Erythroblast (primary cell): ENCODE measurements around the gene UBLCP1.
A peak's percentile ranks its signal among the peaks of the same experiment; 100 is the strongest.

Experiments
- DNase-seq, 2 experiments: peaks; one replicate each; lab custom pipeline; 2025; lab: John Stamatoyannopoulos, UW
- GATA1 ChIP-seq: IDR thresholded peaks from 2 replicates; pipeline ENCODE4 v1.6.1; 2011; ENCODE audit warnings: low read depth, mild to moderate bottlenecking, control low read depth, low read length, moderate library complexity
- POLR2A ChIP-seq: IDR thresholded peaks from 2 replicates; pipeline ENCODE4 v1.6.1; 2011; ENCODE audit warnings: mild to moderate bottlenecking, low read length

Gene UBLCP1

GRCh38 chr5:159316519-159317383, 53.7 kb downstream of the UBLCP1 start:
- DNase-seq: peak; percentile 58 to 69
- TF ChIP-seq POLR2A (no peak), GATA1 (no peak)

- TF ChIP-seq POLR2A (no peak), GATA1 (no peak)
- no peak for DNase-seq
Observed at GRCh38 chr5:159317849-159318248, 54.8 kb downstream of the UBLCP1 start.

- DNase-seq: no peak
- TF ChIP-seq GATA1: no peak
- no peak for TF ChIP-seq POLR2A
Observed at GRCh38 chr5:159318448-159318847, 55.4 kb downstream of the UBLCP1 start.

GRCh38 chr5:159319363-159319762, 56.3 kb downstream of the UBLCP1 start:
- DNase-seq: no peak
- TF ChIP-seq GATA1 (no peak), POLR2A (no peak)

DNA sequence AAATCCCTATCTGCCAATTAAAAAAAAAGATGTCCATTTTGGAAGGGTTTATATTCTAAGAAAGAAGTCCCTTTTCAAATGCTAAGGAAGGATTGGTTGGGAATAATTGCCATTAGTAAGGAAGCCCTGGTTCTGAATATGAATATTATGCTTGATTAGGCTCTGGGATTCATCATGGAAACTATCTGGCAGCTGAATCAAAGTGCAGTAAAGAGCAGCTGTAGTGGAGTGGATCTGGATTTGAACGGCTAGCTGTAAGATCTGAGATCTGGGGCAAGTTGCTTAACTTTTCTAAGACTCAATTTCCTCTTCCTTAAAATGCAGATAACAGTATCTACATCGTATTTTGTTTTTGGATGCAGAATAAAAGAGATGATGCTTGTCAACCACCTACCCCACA, 56.7 kb downstream of the UBLCP1 start:
- TF ChIP-seq POLR2A: no peak
- no peak for TF ChIP-seq GATA1
- DNase-seq: no peak

DNA sequence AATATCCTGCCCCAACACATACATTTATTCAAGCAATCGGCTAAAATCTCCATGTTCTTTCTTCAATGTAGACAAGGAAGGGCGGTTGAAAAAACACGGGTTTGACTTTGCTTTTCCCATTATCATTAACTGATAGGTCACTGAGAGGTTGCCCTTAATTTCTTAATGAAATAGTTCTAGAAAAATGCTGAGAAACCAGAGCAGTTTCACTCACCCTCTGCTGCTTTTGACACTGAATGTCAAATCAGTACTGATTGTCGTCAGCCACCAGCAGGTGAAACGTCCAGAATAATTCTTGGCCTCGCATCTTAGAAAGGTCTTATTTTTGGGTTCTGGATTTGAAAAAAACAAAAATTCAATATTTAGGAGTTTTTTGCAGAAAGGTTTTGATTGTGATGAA, 59.1 kb downstream of the UBLCP1 start:
- DNase-seq: no peak
- no peak for TF ChIP-seq POLR2A
- no peak for TF ChIP-seq GATA1

DNA sequence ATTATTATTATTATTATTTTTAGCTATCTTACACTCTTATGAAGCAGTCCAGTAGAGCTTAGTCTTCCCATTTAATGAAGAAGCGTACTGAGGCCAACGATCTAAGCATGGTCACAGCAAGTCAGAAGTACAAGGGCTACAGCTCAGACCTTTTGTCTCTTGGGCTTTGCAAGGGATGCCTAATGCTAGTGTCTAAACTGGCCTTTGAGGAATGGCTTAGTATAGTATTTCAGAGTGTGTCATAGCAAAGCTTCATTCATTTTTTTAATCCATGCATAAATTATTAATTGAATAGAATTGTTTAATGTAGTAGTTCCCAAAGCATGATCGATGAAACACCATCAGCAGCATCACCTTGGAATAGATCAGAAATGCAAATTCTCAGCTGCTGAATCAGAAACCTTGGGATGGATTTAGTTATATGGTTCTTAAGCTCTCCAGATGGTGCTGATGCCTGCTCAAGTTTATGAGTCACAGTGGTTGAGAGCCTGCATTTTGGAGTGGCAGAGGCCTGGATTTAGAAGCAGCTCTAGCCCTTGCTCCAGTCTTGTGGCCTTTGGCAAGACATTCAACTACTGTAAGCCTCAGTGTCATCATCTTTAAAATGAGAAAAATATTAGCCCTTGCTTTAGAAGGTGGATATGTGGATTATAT, 61.1 kb downstream of the UBLCP1 start:
- TF ChIP-seq POLR2A: no peak
- TF ChIP-seq GATA1: no peak
- DNase-seq: no peak

DNA sequence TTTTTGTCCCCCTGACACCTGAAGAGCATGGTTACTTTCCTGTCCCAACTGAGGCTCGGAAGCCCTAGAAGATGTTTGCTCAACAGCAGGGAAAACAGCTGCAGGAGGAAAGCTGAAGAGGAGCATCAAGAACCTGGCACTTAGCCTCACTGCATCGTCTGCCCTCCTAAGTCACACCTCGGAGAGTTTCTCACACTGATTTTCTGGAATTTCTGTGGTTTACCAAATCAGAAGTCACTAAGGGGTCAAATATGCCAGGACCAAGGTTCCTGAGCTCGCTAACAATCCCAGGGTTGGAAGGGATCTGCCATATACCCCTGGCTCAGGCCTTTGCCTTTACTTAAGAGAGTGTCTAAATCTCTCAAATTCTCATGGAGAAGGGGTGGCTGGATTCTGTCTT, 61.9 kb downstream of the UBLCP1 start:
- DNase-seq: no peak
- no peak for TF ChIP-seq GATA1
- TF ChIP-seq POLR2A: no peak

DNA sequence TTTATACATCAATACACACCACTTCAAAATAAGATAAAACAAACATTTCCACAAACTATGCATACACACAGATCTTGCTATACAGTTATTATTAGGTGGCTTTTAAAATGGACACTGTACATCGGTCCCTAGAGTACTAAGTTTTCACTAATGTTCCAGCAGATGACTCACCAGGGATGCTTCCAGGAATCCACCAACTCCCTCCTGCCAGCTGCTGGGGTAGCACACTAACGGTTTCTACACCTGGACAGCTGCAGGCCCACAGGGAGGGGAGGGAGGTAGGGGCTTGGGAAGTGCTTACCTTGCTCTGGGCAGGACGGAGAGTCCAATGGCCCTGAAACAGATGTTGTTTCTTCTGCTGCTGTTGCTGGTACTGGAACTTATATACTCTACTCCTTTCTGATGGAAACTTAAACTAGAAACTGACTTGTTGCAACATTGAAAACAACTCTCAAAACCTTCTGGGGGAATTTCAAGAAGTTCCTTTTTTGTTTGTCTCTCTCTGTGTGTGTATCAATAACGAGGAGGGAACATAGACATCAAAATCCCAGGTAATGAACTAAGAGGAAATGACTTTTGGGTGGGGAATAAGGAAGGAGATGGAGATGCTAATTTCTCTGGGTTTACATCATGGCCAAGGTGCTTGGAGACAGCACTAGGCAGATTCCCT, 67.2 kb downstream of the UBLCP1 start, which contains the start of gene IL12B:
IL12B (minus strand) TSS at position 357 of the 670 bp plus-strand sequence. CDS start 3,705 bp downstream, outside the sequence.
- no peak for DNase-seq
- TF ChIP-seq POLR2A: no peak
- TF ChIP-seq GATA1: no peak

DNA sequence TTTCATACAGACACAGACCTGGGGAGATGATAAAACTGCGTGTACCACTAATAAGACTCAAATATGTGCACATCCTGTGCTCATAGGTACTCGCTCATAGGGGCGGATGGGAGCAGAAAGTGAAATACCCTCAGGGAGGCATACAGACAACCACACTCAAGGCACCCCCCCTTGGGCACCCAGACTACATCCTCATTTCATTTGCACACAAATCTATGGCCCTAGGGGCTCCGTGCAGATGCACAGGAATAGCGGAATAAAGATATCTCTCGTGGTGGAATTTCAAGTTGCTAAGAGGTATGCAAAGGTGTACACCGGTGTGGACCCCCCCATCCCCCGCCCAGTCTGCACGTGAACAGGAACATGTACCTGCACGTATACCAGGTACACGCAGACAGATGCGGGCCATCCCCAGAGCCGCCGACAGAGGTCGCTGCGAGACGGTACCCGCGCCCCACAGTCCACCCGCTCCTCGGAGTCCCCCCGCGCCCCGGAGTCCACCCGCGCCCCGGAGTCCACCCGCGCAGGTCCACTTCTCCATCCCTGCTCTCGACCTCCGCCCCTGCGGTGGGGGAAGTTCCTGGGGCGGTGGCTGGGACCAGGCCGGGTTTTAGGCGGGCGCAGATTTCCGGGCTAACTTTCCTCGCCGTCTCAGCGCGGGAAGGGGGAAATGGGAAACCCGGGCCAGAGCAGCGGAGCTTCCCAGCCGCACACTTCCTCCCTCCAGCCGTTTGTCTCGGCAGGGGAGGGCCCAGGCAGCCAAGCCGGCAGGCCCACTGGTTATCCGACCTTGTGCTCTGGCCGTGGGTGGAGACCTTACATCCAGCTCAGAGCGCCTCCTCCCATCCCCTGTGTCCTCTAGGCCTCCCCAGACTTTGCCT, 68.2 kb downstream of the UBLCP1 start:
- TF ChIP-seq GATA1 (no peak), POLR2A (no peak)
- DNase-seq: peak; percentile 27 to 59

DNA sequence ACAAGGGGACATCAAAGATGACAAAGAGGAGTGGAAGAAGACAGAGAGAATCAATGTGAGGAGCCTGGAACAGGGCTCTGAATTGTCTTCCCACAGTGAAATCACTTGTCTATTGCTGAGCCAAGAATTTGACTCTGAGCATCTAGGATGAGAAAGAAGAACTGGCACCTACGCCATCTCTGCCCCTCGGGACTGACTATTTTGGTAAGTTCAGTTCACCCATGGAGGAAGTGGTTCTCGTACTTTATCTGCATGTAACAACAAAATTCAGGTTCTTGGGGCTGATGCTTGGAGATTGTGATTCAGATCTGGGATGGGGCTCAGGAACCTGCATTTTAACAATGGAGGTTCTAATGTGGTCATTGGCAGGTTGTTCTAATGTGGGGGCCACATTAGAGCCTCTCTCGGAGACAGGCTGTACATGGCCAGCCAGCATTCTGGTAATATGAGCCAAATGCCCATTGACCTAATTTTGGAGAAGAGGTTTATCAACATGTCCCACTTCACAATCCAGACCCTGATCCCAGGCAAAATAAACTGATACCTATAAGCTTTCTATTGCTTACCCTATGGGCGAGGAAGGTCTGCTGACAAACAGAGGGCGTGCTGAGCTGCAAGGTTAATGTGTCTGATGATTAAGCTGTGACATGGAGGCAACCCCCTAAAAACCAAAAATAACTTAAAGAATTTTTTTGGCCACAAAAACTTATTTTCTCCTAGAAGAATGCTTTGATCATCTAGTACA, 69.9 kb downstream of the UBLCP1 start:
- no peak for DNase-seq

DNA sequence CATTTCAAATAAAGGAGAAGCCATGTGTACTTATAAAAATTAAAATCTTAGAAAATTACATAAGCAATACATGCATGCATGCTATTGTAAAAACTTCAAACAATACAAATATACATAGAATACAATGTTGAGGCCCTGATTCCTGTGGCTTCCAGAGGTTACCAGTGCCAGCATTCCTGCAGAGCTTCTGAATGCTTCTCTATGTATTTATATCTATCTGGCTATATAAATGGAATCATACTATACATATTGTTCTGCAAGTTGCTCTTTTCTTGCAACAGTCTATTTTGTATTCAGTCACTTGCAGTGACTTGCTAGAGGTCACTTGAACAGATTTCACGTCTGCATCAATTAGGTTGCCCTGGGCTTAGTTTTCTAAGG, 70.4 kb downstream of the UBLCP1 start:
- TF ChIP-seq GATA1 (no peak), POLR2A (no peak)
- no peak for DNase-seq

More for the DNA sequence above, 69.9 kb downstream of the UBLCP1 start:
- TF ChIP-seq POLR2A: no peak
- no peak for TF ChIP-seq GATA1
